CD14-positive monocyte (primary cell): Measurements from ENCODE around the gene KRTAP3-3. TPM values are rescaled to one million over a fixed set of nuclear protein-coding genes. Genes with fewer than 3 reads are reported as not detected.

ENCODE experiments used
- DNase-seq, 3 donors: peaks; one replicate each; pipeline ENCODE4 v3.0.0-alpha.2; 2011 to 2022
- H2AFZ ChIP-seq: 2 replicates; pipeline ENCODE4 v1.6.0; 2012; ENCODE audit warnings: mild to moderate bottlenecking, low read depth, low read length, inconsistent platforms; ENCODE audit not compliant: insufficient read depth, poor library complexity, severe bottlenecking
- H3K27ac ChIP-seq, 2 donors: 1 replicate in 1 of 2; 2 replicates in 1 of 2; pipeline ENCODE4 v1.5.1; 2012 to 2013; ENCODE audit warnings: low read length in 2 of 2, control low read depth in 1 of 2, inconsistent platforms in 1 of 2, low read depth in 1 of 2, mild to moderate bottlenecking in 1 of 2
- H3K27me3 ChIP-seq, 2 donors: one replicate each; pipeline versions ENCODE4 v1.6.0 to v1.6.1; 2011 to 2013; ENCODE audit warnings: low read length in 2 of 2; ENCODE audit not compliant: control insufficient read depth in 2 of 2, insufficient read depth in 2 of 2
- H3K36me3 ChIP-seq, 2 donors: replicated peaks in 1 of 2; 1 replicate in 1 of 2; 2 replicates in 1 of 2; pipeline versions ENCODE4 v1.5.1 to v1.6.1; 2012 to 2013; ENCODE audit warnings: low read length in 2 of 2, control low read depth in 1 of 2, inconsistent platforms in 1 of 2, mild to moderate bottlenecking in 1 of 2; ENCODE audit not compliant: insufficient read depth in 2 of 2, control insufficient read depth in 1 of 2
- H3K4me1 ChIP-seq, 2 donors: 1 replicate in 1 of 2; 2 replicates in 1 of 2; pipeline versions ENCODE4 v1.5.1 to v1.6.1; 2012 to 2013; ENCODE audit warnings: low read length in 2 of 2, control low read depth in 1 of 2, inconsistent platforms in 1 of 2, mild to moderate bottlenecking in 1 of 2, moderate library complexity in 1 of 2; ENCODE audit not compliant: insufficient read depth in 2 of 2, control insufficient read depth in 1 of 2
- H3K4me2 ChIP-seq: replicated peaks from 2 replicates; pipeline ENCODE3; 2012; ENCODE audit warnings: low read length, moderate library complexity, mild to moderate bottlenecking; ENCODE audit not compliant: poor library complexity, severe bottlenecking; ENCODE audit errors: extremely low read depth
- H3K4me3 ChIP-seq, 3 experiments: fragments of 200-600 bp in 1 of 3; sonication (generic) in 1 of 3; replicated peaks in 1 of 3; 1 replicate in 2 of 3; 2 replicates in 1 of 3; pipeline ENCODE4 v1.5.1; 2011 to 2013; ENCODE audit warnings: low read length in 3 of 3, mild to moderate bottlenecking in 3 of 3, control low read depth in 2 of 3, low read depth in 2 of 3, inconsistent platforms in 1 of 3, moderate library complexity in 1 of 3
- H3K79me2 ChIP-seq: 2 replicates; pipeline ENCODE4 v1.6.0; 2012; ENCODE audit warnings: mild to moderate bottlenecking, control low read depth, inconsistent platforms, low read length, moderate library complexity; ENCODE audit not compliant: insufficient read depth
- H3K9ac ChIP-seq: 2 replicates; pipeline ENCODE4 v1.6.0; 2017; ENCODE audit warnings: low read length, mild to moderate bottlenecking; ENCODE audit not compliant: insufficient read depth, poor library complexity, severe bottlenecking
- H3K9me3 ChIP-seq, 2 donors: replicated peaks in 1 of 2; 1 replicate in 1 of 2; 2 replicates in 1 of 2; pipeline versions ENCODE4 v1.5.1 to v1.6.1; 2012 to 2013; ENCODE audit warnings: low read length in 2 of 2, control low read depth in 1 of 2; ENCODE audit not compliant: control insufficient read depth in 1 of 2, insufficient read depth in 1 of 2
- H4K20me1 ChIP-seq: 2 replicates; pipeline ENCODE4 v1.6.0; 2012; ENCODE audit warnings: mild to moderate bottlenecking, low read length, control low read depth, moderate library complexity; ENCODE audit not compliant: insufficient read depth
- H3K27ac Mint-ChIP-seq, 7 donors: one replicate each; pipeline ENCODE4 v1.8.0; 2020; ENCODE audit warnings: mild to moderate bottlenecking in 7 of 7, mixed read lengths in 7 of 7, moderate library complexity in 6 of 7, inconsistent platforms in 2 of 7
- H3K27me3 Mint-ChIP-seq, 3 donors: one replicate each; pipeline ENCODE4 v1.8.0; 2021 to 2022; ENCODE audit warnings: low read depth in 3 of 3, mild to moderate bottlenecking in 3 of 3, mixed read lengths in 3 of 3, moderate library complexity in 3 of 3, inconsistent platforms in 1 of 3
- H3K36me3 Mint-ChIP-seq, 2 donors: one replicate each; pipeline ENCODE4 v1.8.0; 2020; ENCODE audit warnings: mixed read lengths in 2 of 2, inconsistent platforms in 1 of 2, mild to moderate bottlenecking in 1 of 2
- H3K4me1 Mint-ChIP-seq: one replicate; pipeline ENCODE4 v1.8.0; 2020; ENCODE audit warnings: mild to moderate bottlenecking, mixed read lengths
- H3K4me3 Mint-ChIP-seq, 2 donors: one replicate each; pipeline ENCODE4 v1.8.0; 2020; ENCODE audit warnings: mild to moderate bottlenecking in 2 of 2, mixed read lengths in 2 of 2, moderate library complexity in 1 of 2
- H3K9me3 Mint-ChIP-seq, 7 donors: one replicate each; pipeline ENCODE4 v1.8.0; 2020 to 2022; ENCODE audit warnings: mixed read lengths in 7 of 7, mild to moderate bottlenecking in 6 of 7, moderate library complexity in 6 of 7, inconsistent platforms in 2 of 7
- CTCF ChIP-seq: fragments of 200-600 bp; IDR thresholded peaks from one replicate; pipeline ENCODE4 v1.8.0; 2022; ENCODE audit warnings: antibody characterized with exemption, mild to moderate bottlenecking
- WGBS: methylation state at CpG from one replicate; pipeline ENCODE4 v1.1.5; 2013; ENCODE audit warnings: missing lambda C conversion rate; ENCODE audit not compliant: insufficient coverage; 5-methylcytosine and 5-hydroxymethylcytosine counted together
- intact Hi-C, 2 donors: fragments of 100-400 bp; cut with micrococcal nuclease; formaldehyde crosslinking; loops; one replicate each; pipeline versions ENCODE4 v1.15.0 to v1.15.1; 2023
- polyA plus RNA-seq, 3 donors: library from polyadenylated mRNA; depleted of rRNA in 1 of 3; unstranded in 2 of 3; stranded (reverse) in 1 of 3; fragments of 300-500 nt in 2 of 3; fragments of >200 nt in 1 of 3; fragmentation: Illumina TruSeq in 2 of 3; gene quantifications; 1 replicate in 2 of 3; 2 replicates in 1 of 3; pipeline ENCODE4 v1.2.3, GENCODE V29; 2012 to 2021

Gene KRTAP3-3
- polyA plus RNA-seq, 3 donors = not detected

GRCh38 chr17:40984226-40984625 lies 9.7 kb downstream of the KRTAP3-3 start, which contains the start of gene KRT40:
Gene KRT40, minus strand, starts transcription at chr17:40984326. Its CDS starts 53 bp downstream, at chr17:40984273.
- H3K9me3 Mint-ChIP-seq = peaks cover 0 to 2% (median 0%) of the 10 kb centered on the region in 7 donors
- Histone ChIP-seq H3K4me1 (no peaks in the 10 kb centered on the region), H3K4me2 (no peak within 1 kb of the TSS), H4K20me1 (no peaks in the 10 kb centered on the region), H2AFZ (no peak within 1 kb of the TSS), H3K36me3 (no peaks in the 10 kb centered on the region), H3K27me3 (peaks cover 0 to 3% of the 10 kb centered on the region in 2 donors), H3K79me2 (no peaks in the 10 kb centered on the region), H3K9ac (no peak within 1 kb of the TSS), H3K4me3 (no peak within 1 kb of the TSS), H3K9me3 (no peaks in the 10 kb centered on the region), H3K27ac (no peak within 1 kb of the TSS)
- H3K4me3 Mint-ChIP-seq = peak within 1 kb of the TSS in 1 of 2 donors; percentile 51
- WGBS = no CpG with 5 or more reads among the region's 3 CpGs
- H3K27me3 Mint-ChIP-seq = peaks cover 9 to 10% (median 9%) of the 10 kb centered on the region in 3 donors
- H3K4me1 Mint-ChIP-seq = peaks cover 3% of the 10 kb centered on the region
- intact Hi-C loops = no loop called here
- TF ChIP-seq CTCF = no peak
- no peak for DNase-seq
- no peak within 1 kb of the TSS for H3K27ac Mint-ChIP-seq
- no peaks in the 10 kb centered on the region for H3K36me3 Mint-ChIP-seq

- Histone ChIP-seq H3K4me2 (no peak overlapping the region), H3K9me3 (no peaks in the 10 kb centered on the region), H3K36me3 (no peaks in the 10 kb centered on the region), H3K27me3 (peaks cover 3 to 4% of the 10 kb centered on the region in 2 donors), H3K4me1 (no peaks in the 10 kb centered on the region), H3K79me2 (no peaks in the 10 kb centered on the region), H4K20me1 (no peaks in the 10 kb centered on the region), H3K9ac (no peak overlapping the region), H3K27ac (no peak overlapping the region), H2AFZ (no peak overlapping the region), H3K4me3 (no peak overlapping the region)
- intact Hi-C loops = no loop called here
- WGBS = no CpG with 5 or more reads among the region's 5 CpGs
- Mint-ChIP-seq H3K27me3 (peaks cover 8 to 13% (median 11%) of the 10 kb centered on the region in 3 donors), H3K4me3 (no peak overlapping the region), H3K36me3 (no peaks in the 10 kb centered on the region), H3K27ac (no peak overlapping the region), H3K4me1 (no peaks in the 10 kb centered on the region), H3K9me3 (no peaks in the 10 kb centered on the region)
- DNase-seq = no peak
- no peak for TF ChIP-seq CTCF
Measured at GRCh38 chr17:40981115-40981514, 12.8 kb downstream of the KRTAP3-3 start.
